Measurements from ENCODE around the gene CLMN. TPM values are rescaled to one million over a fixed set of nuclear protein-coding genes. Genes with fewer than 3 reads are reported as not detected.

The CLMN gene
- total and polyA plus RNA-seq, 9 of the 15 experiments (the other 6 are each of a cell fraction or from before 2014, with no cell fraction given): 0.01 to 0.18 (median 0.07) TPM; not detected in 4

GRCh38 chr14:95337041-95337595 lies 17.4 kb upstream of the CLMN start:
- DNase-seq (ENCODE audit: extremely low read depth in 1 of 4, low spot score in 3 of 4) (no peak), ATAC-seq (no peak), FAIRE-seq (no peak)
- Histone ChIP-seq H3K4me3 (no peak overlapping the region), H2AFZ (ENCODE audit: low read depth, low read length) (no peak overlapping the region), H3K27ac (ENCODE audit: extremely low read depth, low read depth, low read length) (no peak overlapping the region), H3K4me1 (replicated peaks in 1 of 2; ENCODE audit: control insufficient read depth in 2 of 2, insufficient read depth in 2 of 2, low read length in 2 of 2) (no peaks in the 10 kb centered on the region), H3K36me3 (ENCODE audit: control insufficient read depth, insufficient read depth, low read length) (no peaks in the 10 kb centered on the region), H3K4me2 (ENCODE audit: insufficient read depth, low read length) (no peak overlapping the region), H3K79me2 (ENCODE audit: control insufficient read depth, insufficient read depth, low read length) (no peaks in the 10 kb centered on the region), H3K9me3 (replicated peaks; ENCODE audit: control insufficient read depth, insufficient read depth, low read depth, low read length) (no peaks in the 10 kb centered on the region), H4K20me1 (replicated peaks; ENCODE audit: control insufficient read depth, insufficient read depth, low read length) (no peaks in the 10 kb centered on the region), H3K9me1 (ENCODE audit: control insufficient read depth, insufficient read depth, low read length) (no peaks in the 10 kb centered on the region), H3K9ac (ENCODE audit: insufficient read depth in 1 of 2, low read depth in 2 of 2, low read length in 2 of 2) (no peak overlapping the region), H3K27me3 (ENCODE audit: control insufficient read depth in 2 of 2, insufficient read depth in 2 of 2, low read length in 2 of 2) (no peaks in the 10 kb centered on the region)
- in situ Hi-C loops (cut with MboI): no loop called here
- ChIA-PET POLR2A (no interaction called here), CTCF (ENCODE audit: low intra/inter-chr PET ratio) (no interaction called here)
- WGBS (ENCODE audit: insufficient coverage, low coverage, missing lambda C conversion rate): 0% methylated on average over 9 of the region's 10 CpGs
- intact Hi-C loops (cut with micrococcal nuclease): no loop called here
- BruUV-seq (replicated peaks): no TSS peak
- TF ChIP-seq CHD1 (IDR thresholded peaks at IDR 0.05; ENCODE audit: low read length): no peak
- TF ChIP-seq UBTF (IDR thresholded peaks at IDR 0.05; ENCODE audit: borderline replicate concordance in 1 of 2, low read depth in 2 of 2, low read length in 2 of 2): no peak
- TF ChIP-seq THAP7 (CRISPR knock-in tag; IDR thresholded peaks at IDR 0.05): no peak
- TF ChIP-seq ZNF436 (CRISPR knock-in tag; IDR thresholded peaks at IDR 0.05): no peak
- no peak for TF ChIP-seq CC2D1A (IDR thresholded peaks at IDR 0.05)
- no peak for TF ChIP-seq ZNF133 (CRISPR knock-in tag; IDR thresholded peaks at IDR 0.05)
- TF ChIP-seq NCOA2 (IDR thresholded peaks at IDR 0.05; ENCODE audit: partially characterized antibody in 2 of 2): no peak
- no peak for TF ChIP-seq ZNF184 (CRISPR knock-in tag; IDR thresholded peaks at IDR 0.05)
- TF ChIP-seq COPS2 (conservative IDR thresholded peaks at IDR 0.05): no peak

Data from K562 (cell line).